ENCODE measurements around the gene CAPZB. TPM values are rescaled to one million over a fixed set of nuclear protein-coding genes. Genes with fewer than 3 reads are reported as not detected.
A peak's percentile ranks its signal among the peaks of the same experiment; 100 is the strongest.

The CAPZB gene
- polyA plus RNA-seq, 1 experiment, result 312 TPM

GRCh38 chr1:19390166-19390850 lies 95.0 kb downstream of the CAPZB start:
- CTCF ChIA-PET, result interaction anchor here (0.7 to 1.4 kb wide), 15 partner anchors 10 to 264 kb away, joined by 3 to 10 read pairs (median 4); no protein-coding TSS in a partner anchor
- H3K4me3 ChIP-seq (ENCODE audit: low read depth, low read length), result peak overlapping the region; percentile 12
- no peak for DNase-seq (ENCODE audit: low read depth, low spot score)
- no peak for TF ChIP-seq CTCF (IDR thresholded peaks at IDR 0.05; ENCODE audit: low read depth, low read length)
- peak overlapping the region; percentile 81 for H3K27ac ChIP-seq (ENCODE audit: low read depth, low read length)
- H3K9me3 ChIP-seq (ENCODE audit: control insufficient read depth, insufficient read depth, low read length), result no peaks in the 10 kb centered on the region
- POLR2A ChIA-PET, result interaction anchor here (0.8 kb wide), 1 partner anchor 36 kb away, joined by 3 read pairs; no protein-coding TSS in a partner anchor
- H3K27me3 ChIP-seq (ENCODE audit: control insufficient read depth, insufficient read depth, low read length), result no peaks in the 10 kb centered on the region

- H3K27ac ChIP-seq (ENCODE audit: low read depth, low read length), result no peak overlapping the region
- H3K9me3 ChIP-seq (ENCODE audit: control insufficient read depth, insufficient read depth, low read length), result no peaks in the 10 kb centered on the region
- no peak for DNase-seq (ENCODE audit: low read depth, low spot score)
- no peaks in the 10 kb centered on the region for H3K27me3 ChIP-seq (ENCODE audit: control insufficient read depth, insufficient read depth, low read length)
- no peak for TF ChIP-seq CTCF (IDR thresholded peaks at IDR 0.05; ENCODE audit: low read depth, low read length)
- no peak overlapping the region for H3K4me3 ChIP-seq (ENCODE audit: low read depth, low read length)
- CTCF ChIA-PET, result interaction anchor here (0.6 to 0.9 kb wide), 3 partner anchors 11 to 253 kb away, joined by 3 to 5 read pairs (median 3); no protein-coding TSS in a partner anchor
- POLR2A ChIA-PET, result no interaction called here
Observed at GRCh38 chr1:19388980-19389379, 96.4 kb downstream of the CAPZB start.

GRCh38 chr1:19387045-19387467 lies 98.3 kb downstream of the CAPZB start:
- no peaks in the 10 kb centered on the region for H3K9me3 ChIP-seq (ENCODE audit: control insufficient read depth, insufficient read depth, low read length)
- no peaks in the 10 kb centered on the region for H3K27me3 ChIP-seq (ENCODE audit: control insufficient read depth, insufficient read depth, low read length)
- TF ChIP-seq CTCF (IDR thresholded peaks at IDR 0.05; ENCODE audit: low read depth, low read length), result no peak
- H3K4me3 ChIP-seq (ENCODE audit: low read depth, low read length), result no peak overlapping the region
- DNase-seq (ENCODE audit: low read depth, low spot score), result no peak
- ChIA-PET CTCF (interaction anchor here (1.1 to 2.2 kb wide), 2 partner anchors 11 to 264 kb away, joined by 3 to 7 read pairs; no protein-coding TSS in a partner anchor), POLR2A (interaction anchor here (0.5 kb wide), 1 partner anchor 9 kb away, joined by 4 read pairs; no protein-coding TSS in a partner anchor)
- H3K27ac ChIP-seq (ENCODE audit: low read depth, low read length), result peak overlapping the region; percentile 11

- DNase-seq (ENCODE audit: low read depth, low spot score), result no peak
- ChIA-PET POLR2A (no interaction called here), CTCF (interaction anchor here (0.7 to 1.4 kb wide), 4 partner anchors 12 to 268 kb away, joined by 3 to 8 read pairs (median 5); no protein-coding TSS in a partner anchor)
- Histone ChIP-seq H3K9me3 (ENCODE audit: control insufficient read depth, insufficient read depth, low read length) (no peaks in the 10 kb centered on the region), H3K27me3 (ENCODE audit: control insufficient read depth, insufficient read depth, low read length) (no peaks in the 10 kb centered on the region), H3K27ac (ENCODE audit: low read depth, low read length) (peak overlapping the region; percentile 71), H3K4me3 (ENCODE audit: low read depth, low read length) (no peak overlapping the region)
- TF ChIP-seq CTCF (IDR thresholded peaks at IDR 0.05; ENCODE audit: low read depth, low read length), result no peak
Observed at GRCh38 chr1:19385869-19386591, 99.3 kb downstream of the CAPZB start.
